Measurements from ENCODE around the gene DDO.

DDO gene

GRCh38 chr6:110434961-110435602 is 19.7 kb upstream of the DDO start:
- H3K4me3 ChIP-seq (ENCODE audit: low read depth, low read length), result no peak overlapping the region
- TF ChIP-seq CTCF (IDR thresholded peaks at IDR 0.05; ENCODE audit: low read depth, low read length), result no peak

- no peak overlapping the region for H3K4me3 ChIP-seq (ENCODE audit: low read depth, low read length)
- no peak for TF ChIP-seq CTCF (IDR thresholded peaks at IDR 0.05; ENCODE audit: low read depth, low read length)
Measured at GRCh38 chr6:110432285-110432900, 17.0 kb upstream of the DDO start.

- no peak for TF ChIP-seq CTCF (IDR thresholded peaks at IDR 0.05; ENCODE audit: low read depth, low read length)
- H3K4me3 ChIP-seq (ENCODE audit: low read depth, low read length), result no peak overlapping the region
Measured at GRCh38 chr6:110430741-110431140, 15.4 kb upstream of the DDO start.

- no peak for TF ChIP-seq CTCF (IDR thresholded peaks at IDR 0.05; ENCODE audit: low read depth, low read length)
Measured at GRCh38 chr6:110430236-110430635, 14.9 kb upstream of the DDO start.

GRCh38 chr6:110428153-110428552 is 12.8 kb upstream of the DDO start:
- no peak for TF ChIP-seq CTCF (IDR thresholded peaks at IDR 0.05; ENCODE audit: low read depth, low read length)
- no peak overlapping the region for H3K4me3 ChIP-seq (ENCODE audit: low read depth, low read length)

More at GRCh38 chr6:110430236-110430635, 14.9 kb upstream of the DDO start:
- H3K4me3 ChIP-seq (ENCODE audit: low read depth, low read length), result no peak overlapping the region

- H3K4me3 ChIP-seq (ENCODE audit: low read depth, low read length), result no peak overlapping the region
- TF ChIP-seq CTCF (IDR thresholded peaks at IDR 0.05; ENCODE audit: low read depth, low read length), result no peak
Measured at GRCh38 chr6:110425816-110426215, 10.4 kb upstream of the DDO start.

- no peak for TF ChIP-seq CTCF (IDR thresholded peaks at IDR 0.05; ENCODE audit: low read depth, low read length)
- H3K4me3 ChIP-seq (ENCODE audit: low read depth, low read length), result no peak overlapping the region
Measured at GRCh38 chr6:110422444-110422822, 7.1 kb upstream of the DDO start.
